PC-9 (cell line): ENCODE results near the gene KIZ. TPM values are rescaled to one million over a fixed set of nuclear protein-coding genes. Genes with fewer than 3 reads are reported as not detected.

Experiments used
- BruUV-seq: library from RNA; stranded (reverse); fragments of 400-500 nt; replicated peaks from 2 replicates; lab custom pipeline; 2021; lab: Mats Ljungman, UMichigan
- CTCF ChIA-PET: fragments of 300-600 bp; sonication (Branson Sonifier 250); formaldehyde crosslinking; loops from one replicate; lab custom pipeline; 2022; ENCODE audit warnings: antibody characterized with exemption; lab: Charles Lee
- POLR2A ChIA-PET: fragments of 300-600 bp; sonication (Branson Sonifier 250); formaldehyde crosslinking; loops from one replicate; lab custom pipeline; 2022; ENCODE audit warnings: antibody characterized with exemption; ENCODE audit not compliant: unreplicated experiment; lab: Charles Lee
- DNase-seq, 2 experiments: peaks; one replicate each; pipeline versions ENCODE4 v3.0.0 to v3.0.0-alpha.2; 2015 to 2022; ENCODE audit warnings: mixed read lengths in 1 of 2
- H2AFZ ChIP-seq: fragments of 200-600 bp; sonication (generic); 2 replicates; pipeline ENCODE4 v1.8.1; 2017; ENCODE audit warnings: antibody characterized with exemption
- H3F3A ChIP-seq: fragments of 200-600 bp; sonication (generic); 2 replicates; pipeline ENCODE4 v1.8.1; 2017; ENCODE audit warnings: antibody characterized with exemption, mild to moderate bottlenecking, low read depth; ENCODE audit not compliant: insufficient read depth
- H3K27ac ChIP-seq: fragments of 200-600 bp; sonication (generic); 2 replicates; pipeline ENCODE4 v1.6.1; 2016; ENCODE audit warnings: mixed run types
- H3K27me3 ChIP-seq: fragments of 200-600 bp; sonication (generic); 2 replicates; pipeline ENCODE4 v1.6.1; 2016; ENCODE audit warnings: low read depth, mixed run types; ENCODE audit not compliant: insufficient read depth
- H3K36me3 ChIP-seq: fragments of 200-600 bp; sonication (generic); 2 replicates; pipeline ENCODE4 v1.6.1; 2016; ENCODE audit warnings: low read depth, mixed run types
- H3K4me1 ChIP-seq: fragments of 200-600 bp; sonication (generic); replicated peaks from 2 replicates; pipeline ENCODE4 v1.6.1; 2016; ENCODE audit warnings: mixed run types; ENCODE audit not compliant: insufficient read depth
- H3K4me2 ChIP-seq: fragments of 200-600 bp; sonication (generic); 2 replicates; pipeline ENCODE4 v1.6.1; 2017; ENCODE audit warnings: mixed run types
- H3K4me3 ChIP-seq: fragments of 200-600 bp; sonication (generic); 2 replicates; pipeline ENCODE4 v1.6.1; 2016; ENCODE audit warnings: mixed run types
- H3K79me2 ChIP-seq: fragments of 200-600 bp; sonication (generic); 2 replicates; pipeline ENCODE4 v1.6.1; 2017; ENCODE audit warnings: low read depth, mixed run types
- H3K9me2 ChIP-seq: fragments of 200-600 bp; sonication (generic); 2 replicates; pipeline ENCODE4 v1.8.1; 2017; ENCODE audit warnings: mild to moderate bottlenecking; ENCODE audit not compliant: insufficient read depth
- H3K9me3 ChIP-seq: fragments of 200-600 bp; sonication (generic); 2 replicates; pipeline ENCODE4 v1.8.1; 2016; ENCODE audit warnings: low read depth; ENCODE audit not compliant: insufficient read depth
- H4K20me1 ChIP-seq: fragments of 200-600 bp; sonication (generic); 2 replicates; pipeline ENCODE4 v1.8.1; 2017; ENCODE audit not compliant: insufficient read depth
- CTCF ChIP-seq: fragments of 200-600 bp; sonication (generic); conservative IDR thresholded peaks from 2 replicates; pipeline ENCODE4 v1.6.1; 2017; ENCODE audit warnings: mixed run types, antibody characterized with exemption, mild to moderate bottlenecking, moderate library complexity
- EZH2 ChIP-seq: fragments of 200-600 bp; sonication (generic); IDR thresholded peaks from 2 replicates; pipeline ENCODE4 v1.8.0; 2017; ENCODE audit warnings: antibody characterized with exemption, low read depth
- intact Hi-C: fragments of 100-400 bp; cut with micrococcal nuclease; formaldehyde crosslinking; loops from one replicate; pipeline ENCODE4 v1.10.0; 2022; ENCODE audit not compliant: unreplicated experiment
- total RNA-seq: library from RNA; stranded (reverse); gene quantifications from 2 replicates; pipeline ENCODE4 v1.2.3, GENCODE V29; 2021

KIZ gene
- total RNA-seq, 1 experiment from 2014 or later: 21.5 TPM

GRCh38 chr20:21173485-21173884 is 47.6 kb downstream of the KIZ start:
- DNase-seq: no peak
- Histone ChIP-seq H3K4me1 (no peaks in the 10 kb centered on the region), H3K27ac (no peak overlapping the region), H2AFZ (no peak overlapping the region), H4K20me1 (no peaks in the 10 kb centered on the region), H3K4me3 (no peak overlapping the region), H3F3A (no peaks in the 10 kb centered on the region), H3K27me3 (no peaks in the 10 kb centered on the region), H3K79me2 (no peaks in the 10 kb centered on the region), H3K9me2 (no peaks in the 10 kb centered on the region), H3K4me2 (no peak overlapping the region), H3K9me3 (no peaks in the 10 kb centered on the region), H3K36me3 (no peaks in the 10 kb centered on the region)
- intact Hi-C loops: no loop called here
- TF ChIP-seq EZH2 (no peak), CTCF (no peak)
- BruUV-seq: no TSS peak
- ChIA-PET POLR2A (no interaction called here), CTCF (no interaction called here)

GRCh38 chr20:21174516-21175239 is 48.8 kb downstream of the KIZ start:
- POLR2A ChIA-PET: no interaction called here
- no TSS peak for BruUV-seq
- no peak for DNase-seq

GRCh38 chr20:21175433-21175832 is 49.6 kb downstream of the KIZ start:
- Histone ChIP-seq H2AFZ (no peak overlapping the region), H3K9me3 (no peaks in the 10 kb centered on the region), H3K27ac (no peak overlapping the region), H3K36me3 (no peaks in the 10 kb centered on the region), H3F3A (no peaks in the 10 kb centered on the region), H4K20me1 (no peaks in the 10 kb centered on the region), H3K4me1 (no peaks in the 10 kb centered on the region), H3K27me3 (no peaks in the 10 kb centered on the region), H3K9me2 (no peaks in the 10 kb centered on the region), H3K4me2 (no peak overlapping the region), H3K4me3 (no peak overlapping the region), H3K79me2 (no peaks in the 10 kb centered on the region)
- no TSS peak for BruUV-seq
- ChIA-PET POLR2A (no interaction called here), CTCF (no interaction called here)
- TF ChIP-seq EZH2: no peak
- TF ChIP-seq CTCF: no peak
- DNase-seq: no peak
- intact Hi-C loops: no loop called here

More at GRCh38 chr20:21174516-21175239, 48.8 kb downstream of the KIZ start:
- no peaks in the 10 kb centered on the region for H3K27me3 ChIP-seq
- no peaks in the 10 kb centered on the region for H4K20me1 ChIP-seq
- TF ChIP-seq CTCF (no peak), EZH2 (no peak)
- H3K36me3 ChIP-seq: no peaks in the 10 kb centered on the region
- H3K9me3 ChIP-seq: no peaks in the 10 kb centered on the region
- no peaks in the 10 kb centered on the region for H3K9me2 ChIP-seq
- H3F3A ChIP-seq: no peaks in the 10 kb centered on the region
- H3K27ac ChIP-seq: no peak overlapping the region
- no peaks in the 10 kb centered on the region for H3K79me2 ChIP-seq
- CTCF ChIA-PET: no interaction called here
- H2AFZ ChIP-seq: no peak overlapping the region
- no peaks in the 10 kb centered on the region for H3K4me1 ChIP-seq
- H3K4me2 ChIP-seq: no peak overlapping the region
- intact Hi-C loops: no loop called here
- no peak overlapping the region for H3K4me3 ChIP-seq
